Left renal cortex interstitium (tissue), 4 donors: ENCODE data around the gene ALK. TPM values are rescaled to one million over a fixed set of nuclear protein-coding genes. Genes with fewer than 3 reads are reported as not detected.
A peak's percentile ranks its signal among the peaks of the same experiment; 100 is the strongest.

Experiments
- DNase-seq, 4 donors: peaks; one replicate each; pipeline ENCODE4 v3.0.0-alpha.2; 2013; ENCODE audit warnings: low read depth in 4 of 4, low spot score in 2 of 4, missing footprints in 1 of 4
- polyA plus RNA-seq, 4 donors: library from polyadenylated mRNA; unstranded; fragments of 120-200 nt; gene quantifications; one replicate each; pipeline ENCODE4 v1.2.1, GENCODE V29; 2013; ENCODE audit not compliant: insufficient read length in 4 of 4

Gene ALK
- polyA plus RNA-seq, 4 donors = 0.24 to 0.68 (median 0.31) TPM

- DNase-seq = no peak
These were observed 305.5 kb downstream of the ALK start for GRCh38 chr2:29615841-29616240.

DNA sequence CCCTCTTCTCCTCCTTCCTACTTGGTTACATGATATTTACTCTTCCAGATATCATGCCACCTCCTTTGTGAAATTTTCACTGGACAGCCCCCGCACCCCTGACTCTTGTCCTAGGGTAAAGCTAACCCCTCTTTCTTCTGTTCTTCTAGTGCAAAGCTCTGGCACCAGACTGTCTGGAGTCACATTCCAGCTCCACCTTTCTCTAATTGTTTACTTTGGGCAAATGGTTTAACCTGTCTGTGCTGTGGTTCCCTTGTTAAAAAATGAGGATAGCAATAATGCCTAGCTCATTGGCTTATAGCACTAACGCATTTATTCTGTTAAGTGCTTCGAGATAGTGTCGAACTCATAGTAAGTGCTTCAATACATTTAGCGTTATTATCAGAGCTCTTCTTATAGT, 306.2 kb downstream of the ALK start:
- no peak for DNase-seq

GRCh38 chr2:29614295-29614830, 307.0 kb downstream of the ALK start:
- no peak for DNase-seq

DNA sequence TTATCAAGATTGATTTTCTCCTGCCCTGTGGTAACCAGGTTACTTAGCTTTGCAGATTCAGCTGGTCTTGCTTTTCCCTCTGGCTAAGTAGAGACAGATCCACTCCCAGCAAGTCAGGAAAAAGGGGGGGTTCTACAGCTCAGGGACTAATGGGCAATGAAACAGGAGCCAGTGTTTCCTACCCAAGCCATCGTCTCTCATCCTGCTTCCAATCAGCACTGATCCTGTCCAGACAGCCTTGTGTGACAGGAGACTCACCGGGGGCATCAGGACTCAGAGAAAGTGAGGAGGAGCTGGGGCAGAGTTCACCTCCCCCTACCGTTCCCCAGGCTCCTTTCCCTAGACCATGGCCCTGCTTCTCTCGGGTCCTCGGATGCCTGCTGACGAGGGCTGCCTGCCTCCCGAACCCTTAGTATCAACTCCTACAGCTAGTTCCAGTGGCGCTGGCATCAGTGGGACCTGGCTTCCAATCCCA, 307.6 kb downstream of the ALK start:
- no peak for DNase-seq

DNA sequence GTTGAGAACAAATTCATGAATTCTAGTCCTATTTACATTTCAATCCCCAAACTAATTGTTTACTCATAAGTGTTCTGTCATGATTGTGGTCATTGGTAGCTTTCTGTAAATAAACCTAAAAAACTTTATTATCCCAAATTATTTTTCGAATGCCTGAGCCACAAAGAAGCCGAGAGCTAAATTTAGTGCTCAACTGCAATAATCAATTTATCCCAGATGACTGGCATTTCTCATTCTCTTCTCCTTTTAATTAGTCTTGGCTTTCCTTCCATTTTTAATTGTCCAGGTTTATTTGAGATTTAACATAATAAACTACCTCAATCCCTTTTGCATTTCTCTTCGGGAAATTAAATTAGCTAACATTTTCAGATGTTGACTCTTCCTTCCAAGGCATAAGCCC, 308.3 kb downstream of the ALK start:
- no peak for DNase-seq

GRCh38 chr2:29612568-29612967, 308.8 kb downstream of the ALK start:
- DNase-seq = no peak

GRCh38 chr2:29611850-29612249, 309.5 kb downstream of the ALK start:
- no peak for DNase-seq

DNA sequence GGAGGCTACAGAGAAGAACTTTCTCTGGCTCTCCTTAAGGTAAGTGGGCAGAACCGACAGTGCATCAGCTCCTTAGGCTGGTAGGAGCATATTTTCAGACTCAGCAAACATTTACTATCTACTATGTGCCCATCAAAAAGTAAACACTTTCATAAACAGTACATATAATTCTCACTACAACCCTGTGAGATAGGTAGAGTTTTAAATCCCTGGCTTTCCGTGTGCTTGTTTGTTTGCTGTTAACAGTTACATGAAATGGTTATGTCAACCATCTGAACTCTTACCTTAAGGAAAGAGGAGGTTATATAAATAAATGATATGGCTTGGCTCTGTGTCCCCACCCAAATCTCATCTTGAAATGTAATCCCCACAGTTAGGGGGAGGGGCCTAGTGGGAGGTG, 310.1 kb downstream of the ALK start:
- no peak for DNase-seq

DNA sequence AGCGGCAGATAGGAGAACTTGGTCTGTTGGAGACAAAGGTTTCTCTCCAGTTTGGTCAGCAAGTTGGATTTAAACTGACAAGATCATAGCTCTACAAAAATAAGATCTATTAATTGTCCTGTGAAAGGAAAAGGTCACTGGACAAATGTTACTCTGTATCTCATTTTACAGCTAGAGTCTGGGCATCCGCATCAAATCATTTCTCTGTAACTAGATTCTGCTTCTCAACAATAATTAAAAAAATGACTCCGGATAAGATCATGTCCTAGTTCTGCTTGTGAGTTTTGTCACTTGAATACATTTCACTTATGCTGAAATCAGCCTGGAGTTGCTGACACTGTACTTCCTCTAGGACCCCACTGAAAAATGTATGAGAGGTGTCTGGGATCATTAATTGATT, 310.8 kb downstream of the ALK start:
- no peak for DNase-seq

GRCh38 chr2:29607038-29607420, 314.4 kb downstream of the ALK start:
- no peak for DNase-seq

GRCh38 chr2:29606104-29607037, 315.0 kb downstream of the ALK start:
- DNase-seq = no peak

- no peak for DNase-seq
These were observed 318.0 kb downstream of the ALK start for GRCh38 chr2:29603341-29603740.

- no peak for DNase-seq
These were observed 319.5 kb downstream of the ALK start for GRCh38 chr2:29601872-29602271.

- no peak for DNase-seq
These were observed 320.1 kb downstream of the ALK start for GRCh38 chr2:29601321-29601720.

GRCh38 chr2:29599946-29600345, 321.4 kb downstream of the ALK start:
- no peak for DNase-seq

- DNase-seq = no peak
These were observed 322.4 kb downstream of the ALK start for GRCh38 chr2:29598978-29599377.

- DNase-seq = peak in 3 of 4 donors; percentile 13 to 44 (median 40)
These were observed 324.4 kb downstream of the ALK start for GRCh38 chr2:29597035-29597434.

- no peak for DNase-seq
These were observed 324.8 kb downstream of the ALK start for GRCh38 chr2:29596584-29596983.

DNA sequence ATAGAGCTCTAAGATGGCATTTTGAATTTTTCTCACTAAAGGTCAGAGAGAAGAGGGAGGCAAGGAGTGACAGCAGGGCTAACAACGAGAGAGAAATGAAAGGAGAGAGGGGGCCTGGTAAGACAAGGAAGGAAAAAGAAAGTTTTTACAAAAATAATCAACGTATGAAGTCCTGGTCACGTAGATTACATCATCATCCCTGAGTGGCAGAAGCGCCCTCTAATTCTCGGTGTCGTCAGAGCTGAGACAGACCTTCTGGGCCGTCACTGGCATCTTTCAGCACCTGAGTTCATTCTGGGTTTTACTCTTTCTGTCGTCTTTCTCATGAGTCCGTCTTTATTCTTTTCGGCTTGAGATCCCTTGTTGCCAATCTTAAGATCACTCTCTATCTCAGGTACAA, 329.8 kb downstream of the ALK start:
- no peak for DNase-seq

GRCh38 chr2:29590211-29590610, 331.2 kb downstream of the ALK start:
- no peak for DNase-seq

- DNase-seq = no peak
These were observed 331.8 kb downstream of the ALK start for GRCh38 chr2:29589440-29590103.
